OCI-LY3 (cell line): ENCODE measurements around the gene ASCL3.

ENCODE experiments used
- H2AFZ ChIP-seq: fragments of 200-600, 300-600 bp; shearing (Covaris generic); 2 replicates; pipeline ENCODE4 v1.6.0; 2014; ENCODE audit warnings: antibody characterized with exemption, low read depth, low read length
- H3K27ac ChIP-seq: fragments of 200-600, 300-600 bp; sonication (generic); 2 replicates; pipeline ENCODE4 v1.5.1; 2014; ENCODE audit warnings: mild to moderate bottlenecking, low read length, moderate library complexity, mixed read lengths
- H3K27me3 ChIP-seq: fragments of 200-600, 300-600 bp; sonication (generic); 2 replicates; pipeline ENCODE4 v1.6.1; 2014; ENCODE audit warnings: low read depth, low read length, mixed read lengths
- H3K36me3 ChIP-seq: fragments of 200-600, 300-600 bp; sonication (generic); replicated peaks from 2 replicates; pipeline ENCODE3; 2014; ENCODE audit warnings: low read depth, low read length, mixed read lengths
- H3K4me1 ChIP-seq: fragments of 300-600, 200-600 bp; sonication (generic); 2 replicates; pipeline ENCODE4 v1.6.1; 2014; ENCODE audit warnings: low read length, mixed read lengths
- H3K4me2 ChIP-seq: fragments of 200-600, 300-600 bp; sonication (generic); 2 replicates; pipeline ENCODE4 v1.6.1; 2014; ENCODE audit warnings: low read length, mixed read lengths
- H3K4me3 ChIP-seq: fragments of 300-600, 200-600 bp; sonication (generic); 2 replicates; pipeline ENCODE4 v1.5.1; 2014; ENCODE audit warnings: antibody characterized with exemption, mild to moderate bottlenecking, low read length, moderate library complexity
- H3K79me2 ChIP-seq: fragments of 300-600, 200-600 bp; shearing (Covaris generic); 2 replicates; pipeline ENCODE4 v1.6.1; 2014; ENCODE audit warnings: mild to moderate bottlenecking, low read length, mixed read lengths
- H3K9ac ChIP-seq: fragments of 300-600, 200-600 bp; shearing (Covaris generic); 2 replicates; pipeline ENCODE4 v1.6.0; 2014; ENCODE audit warnings: mild to moderate bottlenecking, low read length, moderate library complexity
- H3K9me3 ChIP-seq: fragments of 200-600, 300-600 bp; shearing (Covaris generic); 2 replicates; pipeline ENCODE4 v1.6.1; 2014; ENCODE audit warnings: low read length, mixed read lengths; ENCODE audit not compliant: insufficient read depth
- H4K20me1 ChIP-seq: fragments of 200-600, 300-600 bp; sonication (generic); 2 replicates; pipeline ENCODE4 v1.6.1; 2016; ENCODE audit warnings: low read length, mixed read lengths; ENCODE audit not compliant: insufficient read depth
- EZH2phosphoT487 ChIP-seq: fragments of 200-600 bp; shearing (Covaris generic); IDR thresholded peaks from 2 replicates; pipeline ENCODE4 v1.6.1; 2018; ENCODE audit warnings: antibody characterized with exemption, mixed run types, low read depth
- TF ChIP-seq, protein P1 (sequence below): fragments of 200-600, 300-600 bp; sonication (generic); IDR thresholded peaks from 2 replicates; pipeline ENCODE4 v1.5.1; 2014; ENCODE audit warnings: antibody characterized with exemption, low read length, low read depth

The ASCL3 gene

DNA sequence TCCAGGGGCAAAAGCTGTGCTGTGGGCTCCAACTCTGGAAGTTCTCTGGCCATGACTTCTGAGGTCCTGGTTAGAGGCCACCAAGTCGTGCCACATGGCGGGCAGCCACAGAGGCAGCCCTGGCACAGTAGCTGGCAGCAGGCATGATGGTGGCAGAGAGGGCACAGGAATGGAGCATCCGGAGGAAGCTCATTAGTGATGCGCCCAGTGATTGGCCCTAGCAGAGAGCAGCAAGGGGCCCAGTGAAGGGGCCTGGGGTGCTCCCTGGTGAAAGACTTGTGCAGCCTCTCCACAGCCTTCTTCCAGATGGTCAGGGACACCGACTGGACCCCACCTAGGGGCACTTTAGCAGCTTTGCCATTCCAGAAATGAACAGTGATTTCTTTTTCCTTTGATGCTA lies 17.1 kb downstream of the ASCL3 start:
- no peak overlapping the region for H3K4me3 ChIP-seq
- no peaks in the 10 kb centered on the region for H3K9me3 ChIP-seq
- no peaks in the 10 kb centered on the region for H3K36me3 ChIP-seq
- H3K4me1 ChIP-seq = no peaks in the 10 kb centered on the region
- H3K27ac ChIP-seq = no peak overlapping the region
- H4K20me1 ChIP-seq = no peaks in the 10 kb centered on the region
- no peak overlapping the region for H2AFZ ChIP-seq
- no peaks in the 10 kb centered on the region for H3K27me3 ChIP-seq
- no peak overlapping the region for H3K4me2 ChIP-seq
- H3K9ac ChIP-seq = no peak overlapping the region
- TF ChIP-seq EZH2phosphoT487 = no peak
- TF ChIP-seq, protein P1, sequence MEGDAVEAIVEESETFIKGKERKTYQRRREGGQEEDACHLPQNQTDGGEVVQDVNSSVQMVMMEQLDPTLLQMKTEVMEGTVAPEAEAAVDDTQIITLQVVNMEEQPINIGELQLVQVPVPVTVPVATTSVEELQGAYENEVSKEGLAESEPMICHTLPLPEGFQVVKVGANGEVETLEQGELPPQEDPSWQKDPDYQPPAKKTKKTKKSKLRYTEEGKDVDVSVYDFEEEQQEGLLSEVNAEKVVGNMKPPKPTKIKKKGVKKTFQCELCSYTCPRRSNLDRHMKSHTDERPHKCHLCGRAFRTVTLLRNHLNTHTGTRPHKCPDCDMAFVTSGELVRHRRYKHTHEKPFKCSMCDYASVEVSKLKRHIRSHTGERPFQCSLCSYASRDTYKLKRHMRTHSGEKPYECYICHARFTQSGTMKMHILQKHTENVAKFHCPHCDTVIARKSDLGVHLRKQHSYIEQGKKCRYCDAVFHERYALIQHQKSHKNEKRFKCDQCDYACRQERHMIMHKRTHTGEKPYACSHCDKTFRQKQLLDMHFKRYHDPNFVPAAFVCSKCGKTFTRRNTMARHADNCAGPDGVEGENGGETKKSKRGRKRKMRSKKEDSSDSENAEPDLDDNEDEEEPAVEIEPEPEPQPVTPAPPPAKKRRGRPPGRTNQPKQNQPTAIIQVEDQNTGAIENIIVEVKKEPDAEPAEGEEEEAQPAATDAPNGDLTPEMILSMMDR = no peak
- H3K79me2 ChIP-seq = no peaks in the 10 kb centered on the region

DNA sequence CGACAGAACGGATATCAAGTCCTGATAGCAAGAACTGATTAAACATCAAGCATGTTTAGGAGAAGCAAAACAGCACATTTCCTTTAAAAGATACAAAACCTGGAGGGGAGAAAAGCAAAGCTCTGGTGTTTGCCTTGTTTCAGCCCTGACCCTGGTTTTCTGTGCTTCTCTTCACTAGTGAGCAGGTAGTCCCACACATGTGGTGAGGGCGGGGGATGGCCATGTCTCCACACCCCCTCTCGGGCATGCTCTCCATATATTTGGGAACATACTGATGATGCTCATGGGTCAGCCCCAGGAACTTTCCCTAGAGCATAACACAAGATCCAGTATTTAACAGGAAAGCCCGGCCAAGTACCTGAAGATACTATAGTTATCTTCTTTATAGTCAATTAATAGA lies 20.1 kb downstream of the ASCL3 start:
- Histone ChIP-seq H3K27me3 (no peaks in the 10 kb centered on the region), H3K4me2 (no peak overlapping the region), H2AFZ (no peak overlapping the region), H3K27ac (no peak overlapping the region), H4K20me1 (no peaks in the 10 kb centered on the region), H3K4me3 (no peak overlapping the region), H3K9ac (no peak overlapping the region), H3K4me1 (no peaks in the 10 kb centered on the region), H3K79me2 (no peaks in the 10 kb centered on the region), H3K36me3 (peaks cover 19% of the 10 kb centered on the region), H3K9me3 (no peaks in the 10 kb centered on the region)
- TF ChIP-seq, protein P1 = no peak
- TF ChIP-seq EZH2phosphoT487 = no peak

DNA sequence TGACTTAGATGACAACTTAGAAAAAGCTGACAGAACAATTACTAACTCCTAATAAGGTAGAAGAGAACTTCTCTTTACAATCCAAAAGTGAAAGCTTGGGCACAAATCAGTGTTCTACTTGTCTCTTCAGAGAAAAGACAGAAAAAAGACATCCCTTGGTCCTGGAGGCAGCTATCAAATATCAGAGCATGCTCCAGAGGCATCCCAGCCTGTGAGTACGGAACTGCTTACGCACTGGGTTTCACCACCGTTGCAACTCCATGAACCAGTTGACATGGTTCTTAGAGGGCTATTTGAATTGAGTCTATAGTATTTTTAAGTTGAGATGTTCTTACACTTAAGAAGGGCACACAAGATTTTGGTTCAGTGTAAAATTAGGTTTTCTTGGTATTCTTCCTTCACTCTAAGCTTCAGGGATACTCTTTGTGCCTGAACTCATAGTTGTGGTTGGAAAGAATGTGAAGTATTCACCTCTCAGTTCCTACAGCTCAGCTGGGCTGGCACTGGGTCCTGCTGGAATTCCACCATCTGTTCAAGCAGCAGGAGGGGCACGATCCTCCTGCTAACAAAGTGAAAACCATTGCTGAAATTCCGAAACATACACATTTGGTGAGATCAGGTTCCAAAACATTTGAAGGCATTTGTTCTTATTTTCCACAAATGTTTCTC lies 25.5 kb downstream of the ASCL3 start:
- H4K20me1 ChIP-seq = no peaks in the 10 kb centered on the region
- no peak overlapping the region for H3K4me2 ChIP-seq
- no peak overlapping the region for H3K27ac ChIP-seq
- no peaks in the 10 kb centered on the region for H3K27me3 ChIP-seq
- no peak for TF ChIP-seq EZH2phosphoT487
- TF ChIP-seq, protein P1 = no peak
- no peak overlapping the region for H2AFZ ChIP-seq
- H3K9ac ChIP-seq = no peak overlapping the region
- H3K36me3 ChIP-seq = peaks cover 26% of the 10 kb centered on the region
- H3K4me1 ChIP-seq = peaks cover 13% of the 10 kb centered on the region
- no peaks in the 10 kb centered on the region for H3K9me3 ChIP-seq
- 0 out of 2 replicates have a peak, but pooled peaks cover 2% of the 10 kb centered on the region for H3K79me2 ChIP-seq
- H3K4me3 ChIP-seq = no peak overlapping the region

DNA sequence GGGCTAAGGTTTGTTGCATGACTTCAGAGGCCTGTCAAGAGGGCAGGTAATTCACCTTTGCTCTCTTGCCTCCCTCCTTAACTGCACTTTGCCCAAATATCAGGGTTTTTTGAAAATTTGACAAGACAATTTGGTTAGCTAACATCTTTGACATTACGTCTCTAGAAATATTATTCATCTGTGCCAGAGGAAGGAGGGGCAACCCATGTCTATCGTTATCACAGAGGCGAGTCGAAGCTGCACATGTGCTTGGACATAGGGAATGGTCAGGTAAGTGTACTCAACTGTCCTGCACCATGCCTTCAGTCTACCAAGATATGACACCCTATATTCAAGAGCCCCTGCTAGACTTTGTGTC lies 28.2 kb downstream of the ASCL3 start:
- Histone ChIP-seq H3K27me3 (0 out of 2 replicates have a peak, but pooled peaks cover 4% of the 10 kb centered on the region), H3K9me3 (no peaks in the 10 kb centered on the region), H3K4me3 (no peak overlapping the region), H3K9ac (no peak overlapping the region), H4K20me1 (no peaks in the 10 kb centered on the region), H3K4me2 (no peak overlapping the region), H3K36me3 (peaks cover 20% of the 10 kb centered on the region), H3K79me2 (peaks cover 7% of the 10 kb centered on the region; the same call in 1 of the 2 replicates), H3K4me1 (peaks cover 22% of the 10 kb centered on the region), H3K27ac (no peak overlapping the region), H2AFZ (no peak overlapping the region)
- TF ChIP-seq EZH2phosphoT487 = no peak
- TF ChIP-seq, protein P1 = peak; percentile 7; the same call in 1 of the 2 replicates
